OCI-LY1 (cell line): Measurements from ENCODE around the gene AGFG2.
A peak's percentile ranks its signal among the peaks of the same experiment; 100 is the strongest.

Source experiments
- H2AFZ ChIP-seq: fragments of 200-600 bp; sonication (generic), shearing (Covaris generic); 2 replicates; pipeline ENCODE4 v1.6.0; 2014; ENCODE audit warnings: antibody characterized with exemption, mild to moderate bottlenecking, low read length
- H3F3A ChIP-seq: fragments of 200-600 bp; sonication (generic), shearing (Covaris generic); 2 replicates; pipeline ENCODE4 v1.6.0; 2014; ENCODE audit warnings: mild to moderate bottlenecking, antibody characterized with exemption, low read length, moderate library complexity; ENCODE audit not compliant: insufficient read depth
- H3K27ac ChIP-seq: fragments of 200-600 bp; sonication (generic); 2 replicates; pipeline ENCODE4 v1.5.1; 2014; ENCODE audit warnings: low read length, mixed run types, mild to moderate bottlenecking, low read depth; ENCODE audit not compliant: poor library complexity, severe bottlenecking
- H3K27me3 ChIP-seq: fragments of 200-600 bp; sonication (generic); 2 replicates; pipeline ENCODE4 v1.6.0; 2014; ENCODE audit warnings: antibody characterized with exemption, mild to moderate bottlenecking, low read length, moderate library complexity; ENCODE audit not compliant: insufficient read depth
- H3K36me3 ChIP-seq: fragments of 200-600 bp; sonication (generic); 2 replicates; pipeline ENCODE4 v1.6.1; 2014; ENCODE audit warnings: mild to moderate bottlenecking, antibody characterized with exemption, low read length, moderate library complexity, mixed read lengths; ENCODE audit not compliant: insufficient read depth
- H3K4me1 ChIP-seq: fragments of 200-600 bp; sonication (generic); 2 replicates; pipeline ENCODE4 v1.5.1; 2014; ENCODE audit warnings: mild to moderate bottlenecking, low read length, moderate library complexity; ENCODE audit not compliant: insufficient read depth, severe bottlenecking
- H3K4me2 ChIP-seq: fragments of 200-600 bp; sonication (generic), shearing (Covaris generic); 2 replicates; pipeline ENCODE4 v1.6.1; 2014; ENCODE audit warnings: low read length
- H3K4me3 ChIP-seq: fragments of 200-600 bp; sonication (generic); 2 replicates; pipeline ENCODE4 v1.5.1; 2014; ENCODE audit warnings: low read length, low read depth, mild to moderate bottlenecking, mixed read lengths; ENCODE audit not compliant: poor library complexity, severe bottlenecking
- H3K79me2 ChIP-seq: fragments of 200-600 bp; shearing (Covaris generic); 2 replicates; pipeline ENCODE4 v1.6.1; 2016; ENCODE audit warnings: mixed run types, low read length, mixed read lengths; ENCODE audit not compliant: insufficient read depth
- H3K9ac ChIP-seq: fragments of 200-600 bp; sonication (generic), shearing (Covaris generic); 2 replicates; pipeline ENCODE4 v1.6.1; 2014; ENCODE audit warnings: mild to moderate bottlenecking, low read length, mixed read lengths
- H3K9me2 ChIP-seq: fragments of 200-600 bp; sonication (generic), shearing (Covaris generic); 2 replicates; pipeline ENCODE4 v1.6.1; 2014; ENCODE audit warnings: low read depth, mild to moderate bottlenecking, low read length, mixed read lengths
- H3K9me3 ChIP-seq: fragments of 200-600 bp; shearing (Covaris generic); 2 replicates; pipeline ENCODE4 v1.6.1; 2014; ENCODE audit warnings: low read length, mixed read lengths
- H4K20me1 ChIP-seq: fragments of 200-600 bp; sonication (generic), shearing (Covaris generic); 2 replicates; pipeline ENCODE4 v1.6.0; 2016; ENCODE audit warnings: mild to moderate bottlenecking, low read length; ENCODE audit not compliant: insufficient read depth
- CTCF ChIP-seq: fragments of 200-600 bp; sonication (generic), shearing (Covaris generic); IDR thresholded peaks from 2 replicates; pipeline ENCODE4 v1.5.1; 2017; ENCODE audit warnings: mild to moderate bottlenecking, antibody characterized with exemption, low read length, moderate library complexity, mixed read lengths
- EZH2 ChIP-seq: fragments of 200-600 bp; sonication (generic), shearing (Covaris generic); IDR thresholded peaks from 2 replicates; pipeline ENCODE4 v1.8.0; 2017; ENCODE audit warnings: borderline replicate concordance, mixed run types, mild to moderate bottlenecking, antibody characterized with exemption, low read length, moderate library complexity, mixed read lengths

Gene AGFG2

GRCh38 chr7:100538654-100539435 is at the start of gene AGFG2:
Gene AGFG2, plus strand, starts transcription at chr7:100539203. Its CDS starts 144 bp downstream, at chr7:100539347.
- H3K4me1 ChIP-seq: peaks cover 15% of the 10 kb centered on the region
- peak within 1 kb of the TSS; percentile 98 for H2AFZ ChIP-seq
- no peak within 1 kb of the TSS for H3K27ac ChIP-seq
- peak within 1 kb of the TSS; percentile 60 for H3K9ac ChIP-seq
- TF ChIP-seq EZH2: no peak
- TF ChIP-seq CTCF: no peak
- H3K79me2 ChIP-seq: no peaks in the 10 kb centered on the region
- no peaks in the 10 kb centered on the region for H3K36me3 ChIP-seq
- H3K4me3 ChIP-seq: peak within 1 kb of the TSS; percentile 73
- H3K27me3 ChIP-seq: peaks cover 5% of the 10 kb centered on the region; the same call in 1 of the 2 replicates
- H3K9me2 ChIP-seq: no peaks in the 10 kb centered on the region
- no peaks in the 10 kb centered on the region for H3K9me3 ChIP-seq
- H3K4me2 ChIP-seq: peak within 1 kb of the TSS; percentile 93
- H4K20me1 ChIP-seq: no peaks in the 10 kb centered on the region; the same call in 1 of the 2 replicates
- H3F3A ChIP-seq: no peaks in the 10 kb centered on the region

- no peaks in the 10 kb centered on the region for H3K9me2 ChIP-seq
- H3K79me2 ChIP-seq: no peaks in the 10 kb centered on the region
- H4K20me1 ChIP-seq: no peaks in the 10 kb centered on the region
- no peaks in the 10 kb centered on the region for H3K36me3 ChIP-seq
- H3K9ac ChIP-seq: no peak overlapping the region
- H3K27me3 ChIP-seq: peaks cover 17% of the 10 kb centered on the region
- no peaks in the 10 kb centered on the region for H3K4me1 ChIP-seq
- no peak overlapping the region for H3K4me3 ChIP-seq
- H3K27ac ChIP-seq: no peak overlapping the region
- H3K9me3 ChIP-seq: no peaks in the 10 kb centered on the region
- no peak overlapping the region for H2AFZ ChIP-seq
- TF ChIP-seq CTCF: no peak
- TF ChIP-seq EZH2: no peak
- no peaks in the 10 kb centered on the region for H3F3A ChIP-seq
- no peak overlapping the region for H3K4me2 ChIP-seq
Observed at GRCh38 chr7:100489824-100490223, 49.2 kb upstream of the AGFG2 start.

GRCh38 chr7:100490483-100491191 is 48.4 kb upstream of the AGFG2 start:
- Histone ChIP-seq H3K27me3 (peaks cover 17% of the 10 kb centered on the region), H3K9me3 (no peaks in the 10 kb centered on the region), H3K4me1 (no peaks in the 10 kb centered on the region), H3K36me3 (no peaks in the 10 kb centered on the region), H3K9ac (no peak overlapping the region), H3K79me2 (no peaks in the 10 kb centered on the region), H3K4me3 (no peak overlapping the region), H3K9me2 (no peaks in the 10 kb centered on the region), H3F3A (no peaks in the 10 kb centered on the region), H3K4me2 (no peak overlapping the region), H4K20me1 (no peaks in the 10 kb centered on the region), H3K27ac (no peak overlapping the region), H2AFZ (no peak overlapping the region)
- TF ChIP-seq CTCF (0 out of 2 replicates have a peak, but pooled peaks have one; percentile 8), EZH2 (no peak)
